Psoas muscle (tissue), 8 donors: ENCODE data around the gene FLVCR2. TPM values are rescaled to one million over a fixed set of nuclear protein-coding genes. Genes with fewer than 3 reads are reported as not detected.

Experiments used
- ATAC-seq, 4 donors: fragments of 200-7000 bp; cut with Tn5 transposase; one replicate each; pipeline ENCODE4 v1.9.1; 2020; ENCODE audit warnings: moderate library complexity in 3 of 4, mild to moderate bottlenecking in 2 of 4
- DNase-seq, 2 donors: peaks; one replicate each; pipeline ENCODE4 v3.0.0-alpha.2; 2020
- H3K27ac ChIP-seq: fragments of 200-600 bp; one replicate; pipeline ENCODE4 v1.8.0; 2022
- H3K27me3 ChIP-seq, 3 donors: fragments of 200-600 bp in 1 of 3; one replicate each; pipeline versions ENCODE4 v1.6.1 to v1.8.0; 2013 to 2022; ENCODE audit warnings: low read length in 2 of 3, mild to moderate bottlenecking in 2 of 3, moderate library complexity in 1 of 3; ENCODE audit not compliant: insufficient read depth in 3 of 3
- H3K36me3 ChIP-seq, 2 donors: fragments of 200-600 bp in 1 of 2; one replicate each; pipeline versions ENCODE4 v1.6.1 to v1.8.0; 2013 to 2022; ENCODE audit warnings: low read depth in 1 of 2, mild to moderate bottlenecking in 1 of 2, moderate library complexity in 1 of 2; ENCODE audit not compliant: insufficient read depth in 1 of 2
- H3K4me1 ChIP-seq: fragments of 200-600 bp; one replicate; pipeline ENCODE4 v1.8.0; 2022
- H3K4me3 ChIP-seq: fragments of 200-600 bp; one replicate; pipeline ENCODE4 v1.8.0; 2022; ENCODE audit warnings: mild to moderate bottlenecking
- H3K9me3 ChIP-seq: fragments of 200-600 bp; one replicate; pipeline ENCODE4 v1.8.0; 2022
- WGBS, 3 donors: extraction: QIAGEN DNeasy Blood & Tissue Kit; methylation state at CpG; one replicate each; pipeline versions ENCODE4 v1.1.6 to v1.1.7; 2013; 5-methylcytosine and 5-hydroxymethylcytosine counted together
- intact Hi-C, 2 donors: fragments of 100-400 bp; cut with DNase I; formaldehyde crosslinking; loops; one replicate each; pipeline versions ENCODE4 v1.11.0 to v1.14.2; 2022
- polyA plus RNA-seq, 3 donors: library from polyadenylated mRNA; stranded (reverse); fragments of 200-250 nt; gene quantifications; one replicate each; pipeline ENCODE4 v1.2.3, GENCODE V29; 2013
- total RNA-seq, 4 donors: library from RNA; stranded (reverse); fragmentation: NEBNext Ultra II Directional in 2 of 4; extraction: Animal tissue kit (Norgen Biotek cat#: 25700) in 2 of 4; gene quantifications; one replicate each; pipeline versions ENCODE4 v1.2.1 to v1.2.4, GENCODE V29; 2021 to 2023
- TF ChIP-seq, protein P1 (sequence below): fragments of 200-600 bp; IDR thresholded peaks from one replicate; pipeline ENCODE4 v1.8.0; 2022; ENCODE audit warnings: antibody characterized with exemption
- donor health status: healthy with polysubstance abuse.
- donor health status: DM: no; HTN: no; CAD: no; lungs with moderate emphysema.
- donor health status: Bipolar disorder and iron deficiency.
- donor health status: healthy.
- donor health status: DM: yes; HTN: yes; CAD: no.
- donor health status: DM: no; HTN: no; CAD: no.
- donor health status: DM: no; HTN: no; CAD: no.
- donor health status: DM: yes; HTN: yes; CAD: no.

FLVCR2 gene
- total and polyA plus RNA-seq, 7 donors: 0.71 to 9.8 (median 5.3) TPM

DNA sequence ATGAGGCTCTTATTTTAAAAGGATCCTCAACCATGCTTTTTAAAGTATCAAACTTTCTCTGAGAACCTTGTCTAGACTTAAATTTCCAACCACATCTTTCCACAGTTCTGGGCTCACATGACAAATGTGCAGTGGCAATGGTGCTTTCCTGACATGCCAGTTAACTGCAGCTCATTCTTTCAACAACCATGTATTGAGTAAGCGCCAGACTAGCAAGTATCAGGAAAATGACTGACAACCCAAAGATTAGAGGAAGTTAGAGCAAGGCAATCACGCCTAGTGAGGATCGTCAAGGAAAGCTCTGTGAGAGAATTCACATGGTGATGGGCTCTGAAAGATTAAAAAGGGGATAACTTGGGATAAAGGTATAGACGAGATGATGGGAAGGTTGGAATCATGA, 35.8 kb downstream of the FLVCR2 start:
- no peak overlapping the region for H3K4me3 ChIP-seq
- no peak overlapping the region for H3K27ac ChIP-seq
- DNase-seq (no peak), ATAC-seq (no peak)
- intact Hi-C loops: no loop called here
- no peaks in the 10 kb centered on the region for H3K36me3 ChIP-seq
- 66 to 71% (median 69%) methylated on average over 4 of the region's 4 CpGs for WGBS, 3 donors
- TF ChIP-seq, protein P1, sequence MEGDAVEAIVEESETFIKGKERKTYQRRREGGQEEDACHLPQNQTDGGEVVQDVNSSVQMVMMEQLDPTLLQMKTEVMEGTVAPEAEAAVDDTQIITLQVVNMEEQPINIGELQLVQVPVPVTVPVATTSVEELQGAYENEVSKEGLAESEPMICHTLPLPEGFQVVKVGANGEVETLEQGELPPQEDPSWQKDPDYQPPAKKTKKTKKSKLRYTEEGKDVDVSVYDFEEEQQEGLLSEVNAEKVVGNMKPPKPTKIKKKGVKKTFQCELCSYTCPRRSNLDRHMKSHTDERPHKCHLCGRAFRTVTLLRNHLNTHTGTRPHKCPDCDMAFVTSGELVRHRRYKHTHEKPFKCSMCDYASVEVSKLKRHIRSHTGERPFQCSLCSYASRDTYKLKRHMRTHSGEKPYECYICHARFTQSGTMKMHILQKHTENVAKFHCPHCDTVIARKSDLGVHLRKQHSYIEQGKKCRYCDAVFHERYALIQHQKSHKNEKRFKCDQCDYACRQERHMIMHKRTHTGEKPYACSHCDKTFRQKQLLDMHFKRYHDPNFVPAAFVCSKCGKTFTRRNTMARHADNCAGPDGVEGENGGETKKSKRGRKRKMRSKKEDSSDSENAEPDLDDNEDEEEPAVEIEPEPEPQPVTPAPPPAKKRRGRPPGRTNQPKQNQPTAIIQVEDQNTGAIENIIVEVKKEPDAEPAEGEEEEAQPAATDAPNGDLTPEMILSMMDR: no peak
- H3K27me3 ChIP-seq: no peaks in the 10 kb centered on the region
- no peaks in the 10 kb centered on the region for H3K9me3 ChIP-seq
- H3K4me1 ChIP-seq: peaks cover 7% of the 10 kb centered on the region

DNA sequence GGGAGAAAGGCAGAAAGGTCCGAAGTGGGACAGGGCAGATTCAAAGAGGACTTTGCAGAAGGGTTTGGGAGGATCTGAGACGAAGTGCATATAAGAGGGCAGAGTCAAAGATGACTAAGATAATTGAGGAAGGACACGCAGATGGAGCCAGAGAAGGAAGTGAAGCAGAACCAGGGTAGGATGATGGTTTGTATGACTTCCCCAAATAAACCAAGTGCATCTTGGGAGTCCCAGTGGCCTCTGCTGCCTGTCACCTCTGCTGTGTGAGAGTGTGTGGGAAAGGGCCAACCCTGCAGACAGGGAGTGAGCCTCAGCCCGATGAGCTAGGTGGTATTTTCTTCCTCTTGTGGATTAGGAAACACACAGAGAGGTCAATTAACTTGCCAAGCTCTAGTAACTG, 36.8 kb downstream of the FLVCR2 start:
- 73 to 78% (median 75%) methylated on average over 4 of the region's 4 CpGs for whole genome bisulfite sequencing, 3 donors
- Histone ChIP-seq H3K27ac (no peak overlapping the region), H3K9me3 (no peaks in the 10 kb centered on the region), H3K36me3 (no peaks in the 10 kb centered on the region), H3K27me3 (no peaks in the 10 kb centered on the region), H3K4me3 (no peak overlapping the region), H3K4me1 (peaks cover 5% of the 10 kb centered on the region)
- ATAC-seq: peak in 1 of 4 donors; percentile 26
- no peak for DNase-seq
- TF ChIP-seq, protein P1: no peak
- intact Hi-C loops: no loop called here

DNA sequence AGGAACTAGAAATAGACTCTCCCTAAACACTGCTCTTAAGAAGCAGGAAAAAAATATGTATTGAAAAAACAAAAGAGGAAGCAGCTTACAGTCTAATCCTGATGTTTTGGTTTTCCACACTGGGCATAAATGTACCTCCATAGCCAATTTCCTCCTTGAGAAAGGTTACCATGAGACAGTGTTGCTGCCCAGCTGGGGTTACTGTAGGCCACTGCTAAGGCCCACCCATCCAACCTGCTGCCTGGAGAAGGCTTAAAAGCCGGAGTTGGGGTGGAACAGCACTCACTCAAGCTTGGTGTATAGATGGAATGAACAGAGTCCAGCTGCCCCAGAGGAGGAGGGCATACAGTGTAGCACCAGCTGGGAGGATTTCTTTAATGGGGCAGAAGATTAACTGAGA, 41.1 kb downstream of the FLVCR2 start:
- Histone ChIP-seq H3K4me3 (no peak overlapping the region), H3K27ac (no peak overlapping the region), H3K36me3 (no peaks in the 10 kb centered on the region), H3K9me3 (no peaks in the 10 kb centered on the region), H3K4me1 (no peaks in the 10 kb centered on the region), H3K27me3 (no peaks in the 10 kb centered on the region)
- intact Hi-C loops: no loop called here
- 85 to 91% (median 86%) methylated on average over 1 of the region's 1 CpG for WGBS, 3 donors
- DNase-seq: no peak
- ATAC-seq: no peak
- TF ChIP-seq, protein P1: no peak

DNA sequence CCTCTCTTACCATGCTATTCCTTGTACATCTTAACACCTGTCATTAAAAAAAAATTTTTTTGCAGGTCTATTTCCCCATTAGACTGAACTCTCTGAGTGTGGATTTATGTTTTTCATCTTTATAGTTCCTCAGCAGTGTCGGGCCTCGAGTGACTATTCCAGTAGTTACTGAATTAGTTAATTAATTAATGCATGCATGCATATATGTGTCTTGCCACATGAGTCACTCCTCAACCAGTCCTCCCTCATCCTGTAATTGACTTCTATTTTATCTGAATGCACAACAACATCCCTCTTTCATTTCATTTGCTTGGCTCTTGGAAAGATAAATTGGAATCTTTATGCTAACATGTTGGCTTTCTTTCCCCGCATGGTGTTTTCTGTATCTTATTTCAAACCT, 46.6 kb downstream of the FLVCR2 start:
- Histone ChIP-seq H3K4me1 (no peaks in the 10 kb centered on the region), H3K27me3 (no peaks in the 10 kb centered on the region), H3K27ac (no peak overlapping the region), H3K36me3 (no peaks in the 10 kb centered on the region), H3K4me3 (no peak overlapping the region), H3K9me3 (no peaks in the 10 kb centered on the region)
- ATAC-seq (no peak), DNase-seq (no peak)
- TF ChIP-seq, protein P1: no peak
- intact Hi-C loops: no loop called here
- WGBS, 3 donors: 91 to 95% (median 93%) methylated on average over 3 of the region's 3 CpGs

DNA sequence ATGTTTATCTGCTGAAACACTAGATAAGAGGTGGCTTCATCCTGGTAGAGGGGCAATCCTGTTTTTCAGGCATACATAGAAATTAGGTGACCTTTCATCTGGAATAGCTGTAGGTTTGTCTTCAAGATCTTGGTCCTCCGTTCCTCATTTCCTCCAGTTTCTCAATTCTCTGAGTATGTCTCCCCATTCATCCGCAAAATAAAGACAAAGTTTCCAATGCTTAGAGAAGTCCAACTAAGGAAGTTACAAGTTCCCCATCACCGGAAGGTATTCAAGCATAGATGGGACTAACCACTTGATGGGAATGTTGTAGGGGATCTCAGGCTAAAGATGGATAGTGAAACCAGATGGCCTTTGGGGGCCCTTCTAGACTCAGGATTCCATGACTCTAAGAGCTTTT, 48.0 kb downstream of the FLVCR2 start:
- Histone ChIP-seq H3K27me3 (no peaks in the 10 kb centered on the region), H3K4me1 (no peaks in the 10 kb centered on the region), H3K9me3 (no peaks in the 10 kb centered on the region), H3K36me3 (no peaks in the 10 kb centered on the region), H3K4me3 (no peak overlapping the region), H3K27ac (no peak overlapping the region)
- DNase-seq: no peak
- ATAC-seq: no peak
- TF ChIP-seq, protein P1: no peak
- intact Hi-C loops: no loop called here
- WGBS, 3 donors: 92 to 99% (median 97%) methylated on average over 3 of the region's 3 CpGs
